Putamen (tissue), 1 donor: ENCODE data around the gene TRIO.

Experiments used
- DNase-seq: peaks from one replicate; pipeline ENCODE4 v3.0.0-alpha.2; 2016; ENCODE audit warnings: low spot score

Gene TRIO

GRCh38 chr5:14245132-14245925, 102.2 kb downstream of the TRIO start:
- no peak for DNase-seq

- no peak for DNase-seq
These were observed 103.4 kb downstream of the TRIO start for GRCh38 chr5:14246350-14247053.

GRCh38 chr5:14247054-14247386, 103.9 kb downstream of the TRIO start:
- no peak for DNase-seq

GRCh38 chr5:14249258-14250082, 106.3 kb downstream of the TRIO start:
- DNase-seq: no peak

- peak; percentile 84 for DNase-seq
These were observed 107.0 kb downstream of the TRIO start for GRCh38 chr5:14250084-14250695.

GRCh38 chr5:14250748-14251701, 107.9 kb downstream of the TRIO start:
- no peak for DNase-seq

GRCh38 chr5:14251733-14252132, 108.6 kb downstream of the TRIO start:
- no peak for DNase-seq

GRCh38 chr5:14252793-14253192, 109.7 kb downstream of the TRIO start:
- no peak for DNase-seq

GRCh38 chr5:14254686-14255085, 111.5 kb downstream of the TRIO start:
- DNase-seq: no peak

GRCh38 chr5:14256026-14256690, 113.0 kb downstream of the TRIO start:
- no peak for DNase-seq

GRCh38 chr5:14256756-14257393, 113.7 kb downstream of the TRIO start:
- DNase-seq: no peak

GRCh38 chr5:14257995-14258403, 114.9 kb downstream of the TRIO start:
- no peak for DNase-seq

- DNase-seq: no peak
These were observed 115.7 kb downstream of the TRIO start for GRCh38 chr5:14258840-14259239.

- DNase-seq: no peak
These were observed 117.5 kb downstream of the TRIO start for GRCh38 chr5:14260637-14261036.

GRCh38 chr5:14261235-14261634, 118.1 kb downstream of the TRIO start:
- DNase-seq: no peak

- no peak for DNase-seq
These were observed 118.9 kb downstream of the TRIO start for GRCh38 chr5:14261856-14262611.

GRCh38 chr5:14263113-14263512, 120.0 kb downstream of the TRIO start:
- DNase-seq: no peak

- no peak for DNase-seq
These were observed 120.6 kb downstream of the TRIO start for GRCh38 chr5:14263699-14264098.

- peak; percentile 84 for DNase-seq
These were observed 121.6 kb downstream of the TRIO start for GRCh38 chr5:14264605-14265316.
